Natural killer cell (primary cell): Measurements from ENCODE around the gene OARD1. TPM values are rescaled to one million over a fixed set of nuclear protein-coding genes. Genes with fewer than 3 reads are reported as not detected.

Experiments used
- ATAC-seq, 3 donors: fragments of 150-1000 bp in 2 of 3; fragments of 200-7000 bp in 1 of 3; cut with Tn5 transposase; 1 replicate in 1 of 3; 2 replicates in 2 of 3; pipeline ENCODE4 v1.10.0; 2021; ENCODE audit warnings: mild to moderate bottlenecking in 2 of 3, moderate library complexity in 2 of 3
- DNase-seq, 2 donors: peaks; one replicate each; pipeline versions ENCODE4 v3.0.0 to v3.0.0-alpha.2; 2013 to 2021; ENCODE audit warnings: mixed read lengths in 1 of 2
- H3K27ac ChIP-seq: one replicate; pipeline ENCODE4 v1.5.1; 2013; ENCODE audit warnings: mild to moderate bottlenecking, low read length
- H3K27me3 ChIP-seq: one replicate; pipeline ENCODE4 v1.6.1; 2013; ENCODE audit warnings: low read length; ENCODE audit not compliant: control insufficient read depth, insufficient read depth
- H3K36me3 ChIP-seq: one replicate; pipeline ENCODE4 v1.6.1; 2013; ENCODE audit warnings: low read length; ENCODE audit not compliant: control insufficient read depth, insufficient read depth
- H3K4me1 ChIP-seq: one replicate; pipeline ENCODE4 v1.6.1; 2013; ENCODE audit warnings: low read length; ENCODE audit not compliant: control insufficient read depth, insufficient read depth
- H3K4me3 ChIP-seq: one replicate; pipeline ENCODE4 v1.5.1; 2013; ENCODE audit warnings: low read length
- H3K9me3 ChIP-seq: one replicate; pipeline ENCODE4 v1.6.1; 2013; ENCODE audit warnings: low read length; ENCODE audit not compliant: control insufficient read depth, insufficient read depth
- H3K27ac Mint-ChIP-seq, 2 donors: one replicate each; pipeline ENCODE4 v1.8.0; 2022; ENCODE audit warnings: mild to moderate bottlenecking in 2 of 2, mixed read lengths in 2 of 2, moderate library complexity in 1 of 2
- H3K27me3 Mint-ChIP-seq, 2 donors: one replicate each; pipeline ENCODE4 v1.8.0; 2022; ENCODE audit warnings: low read depth in 2 of 2, mixed read lengths in 2 of 2
- H3K36me3 Mint-ChIP-seq: one replicate; pipeline ENCODE4 v1.8.0; 2022; ENCODE audit warnings: mixed read lengths
- H3K4me1 Mint-ChIP-seq, 2 donors: one replicate each; pipeline ENCODE4 v1.8.0; 2022; ENCODE audit warnings: mixed read lengths in 2 of 2
- H3K4me3 Mint-ChIP-seq: one replicate; pipeline ENCODE4 v1.8.0; 2022; ENCODE audit warnings: mild to moderate bottlenecking, moderate library complexity, mixed read lengths
- H3K9me3 Mint-ChIP-seq, 2 donors: one replicate each; pipeline ENCODE4 v1.8.0; 2022; ENCODE audit warnings: mixed read lengths in 2 of 2
- CTCF ChIP-seq: fragments of 200-600 bp; IDR thresholded peaks from one replicate; pipeline ENCODE4 v1.8.0; 2022; ENCODE audit warnings: antibody characterized with exemption
- WGBS: methylation state at CpG from one replicate; pipeline ENCODE4 v1.1.7; 2013; ENCODE audit warnings: missing lambda C conversion rate; ENCODE audit not compliant: insufficient coverage; 5-methylcytosine and 5-hydroxymethylcytosine counted together
- intact Hi-C: fragments of 100-400 bp; cut with micrococcal nuclease; formaldehyde crosslinking; loops from one replicate; pipeline ENCODE4 v1.14.2; 2022
- total RNA-seq, 4 donors: library from RNA; stranded (reverse); fragments of 120-200 nt in 1 of 4; gene quantifications; one replicate each; pipeline versions ENCODE4 v1.2.3 to v1.2.4, GENCODE V29; 2013 to 2022

Gene OARD1
- total RNA-seq, 3 donors from 2014 or later (not counting 1 experiment from before 2014, with no cell fraction given): 30.8 to 36.7 (median 35.5) TPM

- Histone ChIP-seq H3K9me3 (no peaks in the 10 kb centered on the region), H3K27ac (no peak overlapping the region), H3K36me3 (no peaks in the 10 kb centered on the region), H3K27me3 (no peaks in the 10 kb centered on the region), H3K4me3 (no peak overlapping the region), H3K4me1 (peaks cover 13% of the 10 kb centered on the region)
- no peak for DNase-seq
- Mint-ChIP-seq H3K36me3 (no peaks in the 10 kb centered on the region), H3K4me3 (no peak overlapping the region), H3K27me3 (no peaks in the 10 kb centered on the region), H3K4me1 (peaks cover 18% of the 10 kb centered on the region in 2 donors), H3K27ac (no peak overlapping the region), H3K9me3 (no peaks in the 10 kb centered on the region)
- ATAC-seq: no peak
- WGBS: 96% methylated on average over 1 of the region's 1 CpG
- no peak for TF ChIP-seq CTCF
- intact Hi-C loops: no loop called here
Observed at GRCh38 chr6:41049521-41049920, 22.6 kb downstream of the OARD1 start.

DNA sequence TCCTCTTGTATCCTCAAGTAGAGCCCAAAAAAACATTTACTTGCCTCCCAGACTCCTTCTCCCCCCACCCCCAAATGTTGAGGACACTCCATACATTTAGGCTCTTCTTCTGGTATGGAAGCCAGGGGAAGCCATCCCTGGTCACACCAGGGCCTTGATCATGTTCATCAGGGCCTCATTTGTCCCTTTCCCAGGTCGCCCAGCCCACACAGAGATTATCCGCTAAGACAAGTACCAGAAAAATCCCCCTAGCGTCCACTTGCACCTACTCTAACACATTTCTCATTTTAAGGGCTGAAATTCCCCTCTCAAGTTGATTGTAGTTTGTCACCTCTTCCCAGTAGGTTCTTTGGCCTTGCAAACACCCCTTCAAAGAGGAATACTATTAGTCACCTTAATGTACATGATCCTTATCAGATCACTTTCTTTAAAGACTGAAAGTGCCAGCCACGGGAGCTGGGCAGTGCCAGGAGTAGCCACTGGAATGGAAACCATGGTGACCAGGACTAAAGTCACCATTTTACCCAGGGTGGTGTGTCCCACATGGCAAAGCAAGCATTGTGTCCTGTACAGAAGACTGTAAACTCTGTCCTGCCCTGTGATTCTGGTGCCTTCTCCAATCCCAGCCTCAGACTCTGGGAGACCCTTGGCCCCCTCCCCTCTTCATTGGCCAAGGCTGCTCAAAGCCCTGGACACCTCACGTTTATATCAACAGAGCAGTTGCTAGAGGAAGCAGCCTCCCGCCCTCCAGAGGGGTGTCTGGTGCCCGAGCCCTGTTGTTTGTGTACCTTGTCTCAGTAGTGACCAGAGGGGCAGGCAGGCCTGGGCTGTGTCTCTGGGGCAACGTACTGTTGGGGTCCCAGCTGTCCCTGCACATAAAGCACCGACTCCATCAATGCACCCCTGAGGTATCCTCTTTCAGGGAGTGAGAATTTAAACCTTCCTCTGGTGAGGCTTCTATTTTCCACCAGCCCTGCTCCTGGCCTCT is 24.1 kb downstream of the OARD1 start:
- Histone ChIP-seq H3K36me3 (no peaks in the 10 kb centered on the region), H3K4me3 (no peak overlapping the region), H3K27me3 (no peaks in the 10 kb centered on the region), H3K4me1 (peaks cover 13% of the 10 kb centered on the region), H3K27ac (no peak overlapping the region), H3K9me3 (no peaks in the 10 kb centered on the region)
- no peak overlapping the region for H3K4me3 Mint-ChIP-seq
- 90% methylated on average over 9 of the region's 9 CpGs for WGBS
- no peaks in the 10 kb centered on the region for H3K9me3 Mint-ChIP-seq
- no peak overlapping the region for H3K27ac Mint-ChIP-seq
- H3K4me1 Mint-ChIP-seq: peaks cover 15 to 18% of the 10 kb centered on the region in 2 donors
- ATAC-seq (no peak), DNase-seq (no peak)
- no peaks in the 10 kb centered on the region for H3K27me3 Mint-ChIP-seq
- no peak for TF ChIP-seq CTCF
- H3K36me3 Mint-ChIP-seq: no peaks in the 10 kb centered on the region
- intact Hi-C loops: no loop called here

GRCh38 chr6:41047306-41047705 is 24.9 kb downstream of the OARD1 start:
- H3K27ac ChIP-seq: no peak overlapping the region
- no peak for ATAC-seq
- H3K36me3 Mint-ChIP-seq: no peaks in the 10 kb centered on the region
- no peak for DNase-seq
- peaks cover 8 to 11% of the 10 kb centered on the region in 2 donors for H3K4me1 Mint-ChIP-seq
- no peak overlapping the region for H3K27ac Mint-ChIP-seq
- H3K27me3 ChIP-seq: no peaks in the 10 kb centered on the region
- no peak overlapping the region for H3K4me3 Mint-ChIP-seq
- H3K27me3 Mint-ChIP-seq: no peaks in the 10 kb centered on the region
- H3K4me1 ChIP-seq: peaks cover 8% of the 10 kb centered on the region
- intact Hi-C loops: no loop called here
- 94% methylated on average over 2 of the region's 2 CpGs for WGBS
- no peaks in the 10 kb centered on the region for H3K36me3 ChIP-seq
- no peak overlapping the region for H3K4me3 ChIP-seq
- TF ChIP-seq CTCF: no peak
- H3K9me3 Mint-ChIP-seq: no peaks in the 10 kb centered on the region
- H3K9me3 ChIP-seq: no peaks in the 10 kb centered on the region
